ENCODE results near the gene HSPE1. TPM values are rescaled to one million over a fixed set of nuclear protein-coding genes. Genes with fewer than 3 reads are reported as not detected.
"Not testable (repeated sequence)": the region's sequence is repeated elsewhere in the genome, so short reads cannot be mapped to it uniquely, and the experiment has no call there.

Gene HSPE1
- total and polyA plus RNA-seq, 2 experiments from 2014 or later = 54.6 to 188 TPM

GRCh38 chr2:197547163-197547900, 47.2 kb downstream of the HSPE1 start:
- Histone ChIP-seq H2AFZ (no peak overlapping the region), H3K9me2 (ENCODE audit: insufficient read depth) (no peaks in the 10 kb centered on the region), H3K79me2 (ENCODE audit: insufficient read depth) (peaks cover 66% of the 10 kb centered on the region), H3K36me3 (ENCODE audit: low read depth) (peaks cover 51% of the 10 kb centered on the region), H4K20me1 (ENCODE audit: insufficient read depth) (no peaks in the 10 kb centered on the region), H3K4me1 (ENCODE audit: insufficient read depth) (no peaks in the 10 kb centered on the region), H3K9me3 (ENCODE audit: low read depth) (no peaks in the 10 kb centered on the region), H3K27ac (no peak overlapping the region), H3K9ac (no peak overlapping the region), H3F3A (ENCODE audit: insufficient read depth) (no peaks in the 10 kb centered on the region), H3K4me3 (no peak overlapping the region), H3K4me2 (ENCODE audit: unreplicated experiment) (no peak overlapping the region), H3K27me3 (replicated peaks; ENCODE audit: insufficient read depth) (no peaks in the 10 kb centered on the region)
- TF ChIP-seq EZH2phosphoT487 (IDR thresholded peaks at IDR 0.05; ENCODE audit: insufficient read depth, low read depth) (no peak), EZH2 (IDR thresholded peaks at IDR 0.05; ENCODE audit: insufficient read depth, poor library complexity, severe bottlenecking) (no peak)
- DNase-seq = no peak
- WGBS, 2 experiments (ENCODE audit: low coverage in 1 of 2, low lambda C conversion rate in 2 of 2, missing lambda C conversion rate in 2 of 2) = 84 to 85% methylated on average over 5 of the region's 5 CpGs
- in situ Hi-C loops (cut with MboI) = no loop called here

- H3K27me3 ChIP-seq (replicated peaks; ENCODE audit: insufficient read depth) = no peaks in the 10 kb centered on the region
- H3K9me2 ChIP-seq (ENCODE audit: insufficient read depth) = no peaks in the 10 kb centered on the region
- peaks cover 53% of the 10 kb centered on the region for H3K79me2 ChIP-seq (ENCODE audit: insufficient read depth)
- no peak for DNase-seq
- no peak overlapping the region for H3K27ac ChIP-seq
- WGBS, 2 experiments (ENCODE audit: low coverage in 1 of 2, low lambda C conversion rate in 2 of 2, missing lambda C conversion rate in 2 of 2) = 98 to 99% methylated on average over 5 of the region's 5 CpGs
- H2AFZ ChIP-seq = no peak overlapping the region
- H3K9me3 ChIP-seq (ENCODE audit: low read depth) = no peaks in the 10 kb centered on the region
- H3K4me3 ChIP-seq = no peak overlapping the region
- peaks cover 53% of the 10 kb centered on the region for H3K36me3 ChIP-seq (ENCODE audit: low read depth)
- no peak overlapping the region for H3K4me2 ChIP-seq (ENCODE audit: unreplicated experiment)
- TF ChIP-seq EZH2 (IDR thresholded peaks at IDR 0.05; ENCODE audit: insufficient read depth, poor library complexity, severe bottlenecking) = no peak
- no peak for TF ChIP-seq EZH2phosphoT487 (IDR thresholded peaks at IDR 0.05; ENCODE audit: insufficient read depth, low read depth)
- in situ Hi-C loops (cut with MboI) = no loop called here
- no peaks in the 10 kb centered on the region for H4K20me1 ChIP-seq (ENCODE audit: insufficient read depth)
- no peaks in the 10 kb centered on the region for H3K4me1 ChIP-seq (ENCODE audit: insufficient read depth)
- no peaks in the 10 kb centered on the region for H3F3A ChIP-seq (ENCODE audit: insufficient read depth)
- no peak overlapping the region for H3K9ac ChIP-seq
Observed at GRCh38 chr2:197548582-197548981, 48.4 kb downstream of the HSPE1 start.

- H3K4me2 ChIP-seq (ENCODE audit: unreplicated experiment); H3K9me2 ChIP-seq (ENCODE audit: insufficient read depth); H3K9ac ChIP-seq; H4K20me1 ChIP-seq (ENCODE audit: insufficient read depth); H2AFZ ChIP-seq; H3K4me3 ChIP-seq; H3K27me3 ChIP-seq (replicated peaks; ENCODE audit: insufficient read depth); DNase-seq; H3K4me1 ChIP-seq (ENCODE audit: insufficient read depth); H3K27ac ChIP-seq; in situ Hi-C loops (cut with MboI); H3F3A ChIP-seq (ENCODE audit: insufficient read depth); H3K9me3 ChIP-seq (ENCODE audit: low read depth): not testable (repeated sequence)
- Histone ChIP-seq H3K79me2 (ENCODE audit: insufficient read depth) (peaks cover 26% of the 10 kb centered on the region), H3K36me3 (ENCODE audit: low read depth) (peaks cover 48% of the 10 kb centered on the region)
- 98 to 99% methylated on average over 2 of the region's 2 CpGs for WGBS, 2 experiments (ENCODE audit: low coverage in 1 of 2, low lambda C conversion rate in 2 of 2, missing lambda C conversion rate in 2 of 2)
Observed at GRCh38 chr2:197551260-197551659, 51.1 kb downstream of the HSPE1 start.

Small RNA genes within 50 kb of the gene (small RNA-seq; reads per million reads assigned to genes)
- not detected for gene AC020550.1 (ENCODE audit: low read depth, low replicate concordance)

Other genes with a start within 250 kb of the HSPE1 start
- 4.9 and 8.9 TPM in 2 replicates for gene ANKRD44, start 189.6 kb upstream of the HSPE1 start, total RNA-seq (2014; rRNA removed; shearing (Covaris generic))
- 2.7 and 2.9 TPM in 2 replicates for gene ANKRD44, start 189.6 kb upstream of the HSPE1 start, polyA plus RNA-seq (2016; fragmentation: Nextera tagmentation; extraction: Ambion mirVana)
- 216 and 288 TPM in 2 replicates for gene SF3B1, start 65.4 kb upstream of the HSPE1 start, total RNA-seq (2014; rRNA removed; shearing (Covaris generic))
- gene SF3B1, start 65.4 kb upstream of the HSPE1 start, polyA plus RNA-seq (2016; fragmentation: Nextera tagmentation; extraction: Ambion mirVana) = 146 and 196 TPM in 2 replicates
- 40.4 and 44.1 TPM in 2 replicates for gene COQ10B, start 46.8 kb upstream of the HSPE1 start, total RNA-seq (2014; rRNA removed; shearing (Covaris generic))
- gene COQ10B, start 46.8 kb upstream of the HSPE1 start, polyA plus RNA-seq (2016; fragmentation: Nextera tagmentation; extraction: Ambion mirVana) = 57.7 and 59.4 TPM in 2 replicates
- gene HSPD1, start 539 bp upstream of the HSPE1 start, total RNA-seq (2014; rRNA removed; shearing (Covaris generic)) = 106 and 151 TPM in 2 replicates
- gene HSPD1, start 539 bp upstream of the HSPE1 start, polyA plus RNA-seq (2016; fragmentation: Nextera tagmentation; extraction: Ambion mirVana) = 209 and 214 TPM in 2 replicates
- gene MOB4, start 15.7 kb downstream of the HSPE1 start, total RNA-seq (2014; rRNA removed; shearing (Covaris generic)) = 32.2 and 45.8 TPM in 2 replicates
- gene MOB4, start 15.7 kb downstream of the HSPE1 start, polyA plus RNA-seq (2016; fragmentation: Nextera tagmentation; extraction: Ambion mirVana) = 57.6 and 67.1 TPM in 2 replicates
- gene RFTN2, start 175.2 kb downstream of the HSPE1 start, total RNA-seq (2014; rRNA removed; shearing (Covaris generic)) = 1.6 and 2.1 TPM in 2 replicates
- 2.2 and 2.6 TPM in 2 replicates for gene RFTN2, start 175.2 kb downstream of the HSPE1 start, polyA plus RNA-seq (2016; fragmentation: Nextera tagmentation; extraction: Ambion mirVana)
- 4.0 and 5.8 TPM in 2 replicates for gene MARS2, start 205.0 kb downstream of the HSPE1 start, total RNA-seq (2014; rRNA removed; shearing (Covaris generic))
- gene MARS2, start 205.0 kb downstream of the HSPE1 start, polyA plus RNA-seq (2016; fragmentation: Nextera tagmentation; extraction: Ambion mirVana) = 3.0 and 3.3 TPM in 2 replicates